ENCODE results near the gene PRICKLE2.

GRCh38 chr3:64265646-64266045 is 40.4 kb upstream of the PRICKLE2 start:
- TF ChIP-seq BACH2 (CRISPR knock-in tag; IDR thresholded peaks at IDR 0.05; ENCODE audit: borderline replicate concordance) = no peak
- TF ChIP-seq, protein P1, sequence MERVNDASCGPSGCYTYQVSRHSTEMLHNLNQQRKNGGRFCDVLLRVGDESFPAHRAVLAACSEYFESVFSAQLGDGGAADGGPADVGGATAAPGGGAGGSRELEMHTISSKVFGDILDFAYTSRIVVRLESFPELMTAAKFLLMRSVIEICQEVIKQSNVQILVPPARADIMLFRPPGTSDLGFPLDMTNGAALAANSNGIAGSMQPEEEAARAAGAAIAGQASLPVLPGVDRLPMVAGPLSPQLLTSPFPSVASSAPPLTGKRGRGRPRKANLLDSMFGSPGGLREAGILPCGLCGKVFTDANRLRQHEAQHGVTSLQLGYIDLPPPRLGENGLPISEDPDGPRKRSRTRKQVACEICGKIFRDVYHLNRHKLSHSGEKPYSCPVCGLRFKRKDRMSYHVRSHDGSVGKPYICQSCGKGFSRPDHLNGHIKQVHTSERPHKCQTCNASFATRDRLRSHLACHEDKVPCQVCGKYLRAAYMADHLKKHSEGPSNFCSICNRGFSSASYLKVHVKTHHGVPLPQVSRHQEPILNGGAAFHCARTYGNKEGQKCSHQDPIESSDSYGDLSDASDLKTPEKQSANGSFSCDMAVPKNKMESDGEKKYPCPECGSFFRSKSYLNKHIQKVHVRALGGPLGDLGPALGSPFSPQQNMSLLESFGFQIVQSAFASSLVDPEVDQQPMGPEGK (CRISPR knock-in tag; IDR thresholded peaks at IDR 0.05; ENCODE audit: borderline replicate concordance) = no peak
- no peak for TF ChIP-seq GLIS3 (CRISPR knock-in tag; IDR thresholded peaks at IDR 0.05)

Measured in SK-N-SH treated with all-trans-retinoic acid at 6 μM for 48 hours (cell line).